Stimulated activated CD4-positive, alpha-beta T cell treated with anti-CD3 and anti-CD28 coated beads, Interleukin-2, amount 100 ng/mL, for 24 hours (primary cell): ENCODE measurements around the gene SPN.
"Not testable (repeated sequence)": the region's sequence is repeated elsewhere in the genome, so short reads cannot be mapped to it uniquely, and the experiment has no call there.

Source experiments
- DNase-seq, 2 donors: peaks; one replicate each; pipeline ENCODE4 v3.0.0-alpha.2; 2020

The SPN gene

GRCh38 chr16:29663016-29663806 is at the start of gene SPN:
Gene SPN, plus strand, starts transcription at chr16:29663247. Its CDS starts 482 bp downstream, at chr16:29663729.
- peak; percentile 35 to 66 for DNase-seq

DNA sequence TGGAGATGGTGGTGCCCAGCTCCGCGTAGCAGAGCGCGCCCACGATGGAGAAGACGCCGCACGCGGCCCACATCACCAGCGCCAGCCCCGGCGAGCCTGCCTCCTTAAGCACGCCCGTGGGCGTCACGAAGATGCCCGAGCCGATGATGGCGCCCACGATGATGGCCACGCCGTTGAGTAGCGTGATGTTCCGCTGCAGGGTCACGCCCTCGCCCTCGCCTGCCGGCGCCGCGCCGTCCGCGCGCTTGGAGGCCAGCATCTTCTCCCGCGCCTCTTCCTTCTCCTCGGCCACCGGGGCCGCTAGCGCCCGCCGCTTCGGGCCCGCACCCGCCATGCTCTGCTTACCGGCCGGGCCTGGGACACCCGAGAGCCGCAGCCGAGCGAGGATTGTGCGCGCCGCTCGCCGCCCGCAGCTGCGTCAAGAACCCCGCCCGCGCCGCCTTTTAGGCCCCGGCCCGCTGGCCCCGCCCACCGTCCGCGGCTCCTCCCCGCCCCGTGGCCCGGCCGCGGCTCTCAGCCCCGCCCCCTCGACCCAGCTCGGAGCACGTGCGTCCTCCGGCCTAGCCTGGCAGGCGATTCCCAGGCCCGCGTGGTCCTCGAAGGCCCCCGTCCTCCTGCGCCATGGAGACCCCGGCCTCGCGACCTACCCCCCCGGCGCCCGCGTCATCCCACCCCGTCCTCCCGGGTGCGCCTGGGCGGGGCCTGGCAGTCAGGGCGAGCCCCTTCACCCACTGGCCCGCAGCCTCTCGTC is 49.6 kb upstream of the SPN start:
- DNase-seq = peak; percentile 94 to 96

DNA sequence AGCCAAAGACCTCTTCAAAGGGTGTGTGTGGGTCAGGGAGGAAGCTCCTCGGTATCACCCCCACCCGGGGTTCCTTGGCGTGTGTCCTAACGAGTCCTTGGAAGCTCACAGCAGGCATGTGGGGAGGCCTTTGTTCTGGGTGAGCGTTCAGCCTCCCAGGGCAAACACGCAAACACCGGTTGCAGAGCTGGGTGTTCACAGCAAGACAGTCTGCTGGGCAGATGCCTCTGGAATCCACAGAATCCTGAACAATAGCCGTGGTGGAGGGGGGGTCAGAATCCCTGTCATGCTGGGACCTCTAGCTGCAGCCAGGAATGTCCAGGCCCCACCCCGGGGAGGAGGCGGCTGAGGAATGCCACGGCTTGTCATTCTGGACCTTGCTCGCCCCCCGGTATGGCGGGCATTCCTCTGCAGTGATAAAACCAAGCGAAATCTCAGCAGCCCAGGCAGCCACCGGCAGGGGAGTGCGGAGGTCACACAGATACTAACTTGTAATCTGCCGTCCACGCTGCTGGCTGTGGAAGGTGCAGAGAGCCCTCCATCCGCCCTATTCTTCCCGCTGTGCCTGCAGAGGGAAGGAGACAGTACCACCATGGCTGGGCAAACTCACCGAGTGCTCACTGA is 48.2 kb upstream of the SPN start:
- not testable (repeated sequence) for DNase-seq

DNA sequence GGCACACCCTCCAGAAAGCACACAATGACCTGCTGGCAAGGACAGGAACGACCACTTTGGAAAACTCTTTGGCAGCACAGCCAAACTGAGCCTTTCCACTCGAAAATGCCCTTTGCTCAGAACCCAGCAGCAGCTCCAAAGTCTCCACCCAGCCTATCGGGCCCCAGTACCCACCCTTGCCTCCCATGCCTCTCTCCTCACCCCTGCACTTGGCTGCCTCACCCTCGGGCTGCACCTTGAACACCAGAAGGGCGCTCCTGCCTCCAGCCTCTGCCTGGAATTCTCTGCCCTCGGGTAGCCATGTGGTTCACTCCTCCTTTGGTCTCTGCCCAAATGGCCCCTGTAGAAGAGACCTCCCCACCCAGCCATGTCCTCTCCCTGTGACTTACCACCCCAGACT is 46.9 kb upstream of the SPN start:
- not testable (repeated sequence) for DNase-seq

DNA sequence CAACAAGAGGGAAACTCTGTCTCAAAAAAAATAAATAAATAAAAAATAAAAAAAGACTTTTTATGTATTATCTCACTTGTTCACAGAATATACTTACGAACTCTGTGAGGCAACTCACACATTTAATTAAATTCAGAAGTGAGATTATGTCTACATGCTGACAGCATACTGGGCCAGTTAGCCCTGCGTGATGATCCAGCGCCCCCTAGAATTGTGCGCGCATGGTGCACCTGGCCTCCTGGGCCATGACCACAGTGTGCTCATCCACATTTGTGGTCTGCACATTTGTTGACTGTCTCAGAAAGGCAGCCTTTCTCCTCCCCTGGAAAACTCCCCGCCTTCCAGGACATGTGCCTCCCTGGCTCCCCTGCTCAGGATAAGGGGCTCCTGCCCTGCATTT is 42.5 kb upstream of the SPN start:
- DNase-seq = peak; percentile 56

DNA sequence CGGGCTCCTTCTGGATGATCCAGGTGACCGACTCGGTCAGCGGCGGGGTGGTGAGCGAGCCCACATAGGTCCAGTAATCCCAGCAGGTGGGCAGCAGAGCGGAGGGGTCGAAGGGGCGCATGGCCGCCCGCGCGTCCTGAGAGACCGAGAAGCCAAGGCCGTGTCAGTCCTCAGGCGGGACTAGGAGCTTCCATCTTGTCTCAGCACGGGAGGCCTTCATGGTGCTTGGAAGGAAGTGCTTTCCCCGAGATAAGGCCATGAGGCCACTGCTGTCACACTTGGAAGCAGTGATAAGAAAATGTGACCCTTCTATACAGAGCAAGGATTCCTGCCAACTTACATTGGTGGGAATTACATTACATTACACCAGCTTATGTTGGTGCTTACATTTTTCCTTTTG is 40.3 kb upstream of the SPN start:
- not testable (repeated sequence) for DNase-seq

DNA sequence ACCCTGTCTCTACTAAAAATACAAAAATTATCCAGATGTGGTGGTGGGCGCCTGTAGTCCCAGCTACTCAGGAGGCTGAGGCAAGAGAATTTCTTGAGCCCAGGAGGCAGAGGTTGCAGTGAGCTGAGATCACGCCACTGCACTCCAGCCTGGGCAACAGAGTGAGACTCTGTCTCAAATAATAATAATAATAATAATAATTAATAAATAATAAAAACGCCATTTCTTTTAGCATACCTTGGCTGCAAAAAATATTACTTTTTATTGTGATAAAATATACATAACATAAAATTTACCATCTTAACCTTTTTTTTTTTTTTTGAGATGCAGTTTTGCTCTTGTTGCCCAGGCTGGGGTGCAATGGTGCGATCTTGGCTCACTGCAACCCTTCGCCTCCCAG is 39.8 kb upstream of the SPN start:
- DNase-seq = not testable (repeated sequence)

DNA sequence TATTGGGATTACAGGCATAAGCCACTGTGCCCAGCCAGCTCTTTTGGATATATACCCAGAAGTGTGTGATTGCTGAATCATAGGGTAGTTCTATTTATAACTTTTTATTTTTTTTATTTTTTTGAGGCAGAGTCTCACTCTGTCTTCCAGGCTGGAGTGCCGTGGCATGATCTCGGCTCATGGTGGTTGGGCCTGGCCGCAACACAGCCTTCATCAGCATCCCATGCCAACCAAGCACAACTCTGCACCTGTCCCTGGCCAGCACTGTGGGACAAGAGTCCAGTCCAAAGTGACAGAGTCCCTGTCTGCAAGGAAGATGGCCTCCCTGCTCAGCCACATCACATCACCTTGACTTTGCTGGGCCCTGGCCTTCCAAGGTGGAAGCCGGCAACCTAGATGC is 37.9 kb upstream of the SPN start:
- DNase-seq = not testable (repeated sequence)

- DNase-seq = peak; percentile 65
Observed at GRCh38 chr16:29626778-29627331, 36.2 kb upstream of the SPN start.

DNA sequence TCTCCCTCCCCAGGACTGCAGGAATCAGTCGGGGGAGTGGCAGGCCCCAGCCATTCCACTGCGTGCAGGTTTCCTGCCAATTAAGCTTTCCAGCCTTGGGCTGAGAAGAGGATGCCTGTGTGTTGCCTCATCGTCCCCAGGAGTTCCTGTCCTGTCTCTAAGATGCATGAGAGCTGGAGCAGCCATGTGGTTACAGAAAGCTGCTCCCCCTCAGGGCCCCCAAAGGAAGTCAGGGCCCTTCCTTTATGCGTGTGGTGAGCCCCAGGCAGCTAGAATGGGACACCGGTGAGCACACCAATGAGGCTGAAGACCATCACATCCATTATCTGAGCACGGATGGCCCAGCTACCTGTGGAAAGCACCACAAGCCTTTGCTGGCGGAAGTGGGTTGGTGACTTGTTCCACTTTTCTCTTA is 35.4 kb upstream of the SPN start:
- DNase-seq = not testable (repeated sequence)

GRCh38 chr16:29628707-29629106 is 34.3 kb upstream of the SPN start:
- DNase-seq = not testable (repeated sequence)

DNA sequence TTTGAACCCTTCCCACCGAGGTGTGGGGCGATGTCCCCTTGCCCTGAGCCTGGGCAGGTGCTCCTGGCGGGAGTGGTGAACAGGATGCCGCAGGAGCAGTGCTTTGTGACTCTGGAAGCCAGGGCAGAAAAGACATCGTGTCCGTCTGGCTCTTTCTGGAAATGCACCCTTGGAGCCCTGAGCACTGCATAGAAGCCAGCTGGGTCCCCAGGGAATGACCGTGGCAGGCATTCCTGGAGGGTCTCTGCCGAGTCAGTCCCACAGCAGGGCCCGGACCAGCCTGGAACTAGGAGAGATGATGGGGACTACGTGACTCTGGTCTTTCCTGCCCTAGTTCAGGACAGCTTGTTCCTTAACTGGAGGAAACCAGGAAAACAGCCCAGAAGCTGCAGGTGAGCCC is 33.7 kb upstream of the SPN start:
- not testable (repeated sequence) for DNase-seq

GRCh38 chr16:29631658-29632057 is 31.4 kb upstream of the SPN start:
- not testable (repeated sequence) for DNase-seq

- not testable (repeated sequence) for DNase-seq
Observed at GRCh38 chr16:29635902-29636301, 27.1 kb upstream of the SPN start.

DNA sequence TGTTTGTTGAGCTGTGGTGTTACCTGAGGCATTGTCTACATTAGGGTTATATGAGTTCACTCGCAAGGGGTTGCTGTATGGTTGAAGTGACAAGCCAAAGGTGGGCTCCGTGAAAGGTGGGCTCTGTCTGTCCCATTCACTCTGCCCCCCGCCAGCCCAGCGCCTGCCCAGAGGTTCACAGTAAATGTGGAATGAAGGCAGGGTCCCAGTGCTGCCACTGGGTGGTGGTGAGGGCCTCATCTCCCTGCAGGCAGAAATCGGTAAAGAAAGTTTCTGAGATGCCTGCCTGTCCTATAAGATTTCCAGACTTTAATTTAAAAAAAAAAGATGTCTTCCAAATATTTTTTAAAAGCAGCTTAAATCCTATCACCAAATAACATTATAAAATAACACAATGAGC is 26.7 kb upstream of the SPN start:
- DNase-seq = not testable (repeated sequence)

GRCh38 chr16:29638751-29639150 is 24.3 kb upstream of the SPN start:
- not testable (repeated sequence) for DNase-seq

GRCh38 chr16:29641561-29641960 is 21.5 kb upstream of the SPN start:
- no peak for DNase-seq

- DNase-seq = no peak
Observed at GRCh38 chr16:29643596-29643995, 19.5 kb upstream of the SPN start.

- no peak for DNase-seq
Observed at GRCh38 chr16:29644338-29644857, 18.6 kb upstream of the SPN start.

- no peak for DNase-seq
Observed at GRCh38 chr16:29644973-29645693, 17.9 kb upstream of the SPN start.

- DNase-seq = no peak
Observed at GRCh38 chr16:29645694-29646187, 17.3 kb upstream of the SPN start.

DNA sequence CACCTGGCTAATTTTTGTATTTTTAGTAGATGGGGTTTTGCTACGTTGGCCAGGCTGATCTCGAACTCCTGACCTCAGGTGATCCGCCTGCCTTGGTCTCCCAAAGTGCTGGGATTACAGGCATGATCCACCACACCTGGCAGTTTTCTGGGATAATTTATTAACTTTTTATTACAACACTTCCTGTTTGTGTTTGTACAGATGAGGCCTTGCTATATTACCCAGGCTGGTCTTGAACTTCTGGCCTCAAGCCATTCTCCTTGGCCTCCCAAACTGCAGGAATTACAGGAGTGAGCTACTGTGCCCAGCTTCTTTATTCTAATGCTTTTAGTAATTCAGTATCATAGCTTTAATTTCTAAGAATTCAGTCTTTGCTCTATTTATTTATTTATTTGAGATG is 16.1 kb upstream of the SPN start:
- DNase-seq = no peak
